ENCODE measurements around the gene NMBR.
"Not testable (repeated sequence)": the region's sequence is repeated elsewhere in the genome, so short reads cannot be mapped to it uniquely, and the experiment has no call there.

The NMBR gene

GRCh38 chr6:142155895-142156757 lies 9.2 kb upstream of the NMBR start:
- in situ Hi-C loops (cut with HindIII; ENCODE audit: low sequenced_read_pairs) = loop anchor here (25.0 kb wide), 1 partner anchor 231 kb away; no protein-coding TSS in a partner anchor

GRCh38 chr6:142155091-142155490 lies 8.2 kb upstream of the NMBR start:
- in situ Hi-C loops (cut with HindIII; ENCODE audit: low sequenced_read_pairs) = loop anchor here (25.0 kb wide), 1 partner anchor 232 kb away; no protein-coding TSS in a partner anchor

- in situ Hi-C loops (cut with HindIII; ENCODE audit: low sequenced_read_pairs) = loop anchor here (25.0 kb wide), 1 partner anchor 233 kb away; no protein-coding TSS in a partner anchor
These were observed 7.4 kb upstream of the NMBR start for GRCh38 chr6:142154336-142154735.

- in situ Hi-C loops (cut with HindIII; ENCODE audit: low sequenced_read_pairs) = loop anchor here (25.0 kb wide), 1 partner anchor 234 kb away; no protein-coding TSS in a partner anchor
These were observed 6.3 kb upstream of the NMBR start for GRCh38 chr6:142153196-142153595.

- in situ Hi-C loops (cut with HindIII; ENCODE audit: low sequenced_read_pairs) = loop anchor here (25.0 kb wide), 1 partner anchor 235 kb away; no protein-coding TSS in a partner anchor
These were observed 5.8 kb upstream of the NMBR start for GRCh38 chr6:142152746-142153145.

- in situ Hi-C loops (cut with HindIII; ENCODE audit: low sequenced_read_pairs) = not testable (repeated sequence)
These were observed 5.4 kb downstream of the NMBR start for GRCh38 chr6:142141531-142141930.

GRCh38 chr6:142138876-142139275 lies 8.0 kb downstream of the NMBR start:
- in situ Hi-C loops (cut with HindIII; ENCODE audit: low sequenced_read_pairs) = no loop called here

- in situ Hi-C loops (cut with HindIII; ENCODE audit: low sequenced_read_pairs) = no loop called here
These were observed 14.3 kb downstream of the NMBR start, which contains the start of gene GJE1 for GRCh38 chr6:142132625-142133024. Gene GJE1 (plus strand): TSS chr6:142132925. CDS start chr6:142133159, 234 bp downstream.

GRCh38 chr6:142130814-142131213 lies 16.1 kb downstream of the NMBR start:
- in situ Hi-C loops (cut with HindIII; ENCODE audit: low sequenced_read_pairs) = no loop called here

- in situ Hi-C loops (cut with HindIII; ENCODE audit: low sequenced_read_pairs) = no loop called here
These were observed 25.6 kb downstream of the NMBR start for GRCh38 chr6:142121342-142121741.

GRCh38 chr6:142118925-142119324 lies 28.0 kb downstream of the NMBR start:
- in situ Hi-C loops (cut with HindIII; ENCODE audit: low sequenced_read_pairs) = no loop called here

- in situ Hi-C loops (cut with HindIII; ENCODE audit: low sequenced_read_pairs) = no loop called here
These were observed 28.6 kb downstream of the NMBR start for GRCh38 chr6:142118328-142118727.

- in situ Hi-C loops (cut with HindIII; ENCODE audit: low sequenced_read_pairs) = no loop called here
These were observed 29.6 kb downstream of the NMBR start for GRCh38 chr6:142117366-142117765.

GRCh38 chr6:142112451-142113061 lies 34.4 kb downstream of the NMBR start:
- in situ Hi-C loops (cut with HindIII; ENCODE audit: low sequenced_read_pairs) = no loop called here

GRCh38 chr6:142110820-142111219 lies 36.1 kb downstream of the NMBR start:
- in situ Hi-C loops (cut with HindIII; ENCODE audit: low sequenced_read_pairs) = not testable (repeated sequence)

GRCh38 chr6:142104820-142105219 lies 42.1 kb downstream of the NMBR start:
- in situ Hi-C loops (cut with HindIII; ENCODE audit: low sequenced_read_pairs) = not testable (repeated sequence)

- in situ Hi-C loops (cut with HindIII; ENCODE audit: low sequenced_read_pairs) = no loop called here
These were observed 58.1 kb downstream of the NMBR start for GRCh38 chr6:142088858-142089216.

GRCh38 chr6:142087950-142088857 lies 58.7 kb downstream of the NMBR start:
- in situ Hi-C loops (cut with HindIII; ENCODE audit: low sequenced_read_pairs) = no loop called here

GRCh38 chr6:142079130-142079529 lies 67.8 kb downstream of the NMBR start:
- in situ Hi-C loops (cut with HindIII; ENCODE audit: low sequenced_read_pairs) = no loop called here

GRCh38 chr6:142075516-142076101 lies 71.3 kb downstream of the NMBR start:
- in situ Hi-C loops (cut with HindIII; ENCODE audit: low sequenced_read_pairs) = no loop called here

All from DLD1 (cell line).